Right lobe of liver (tissue), 6 donors: ENCODE results near the gene C6. TPM values are rescaled to one million over a fixed set of nuclear protein-coding genes. Genes with fewer than 3 reads are reported as not detected.
A peak's percentile ranks its signal among the peaks of the same experiment; 100 is the strongest.

Experiments used
- ATAC-seq, 4 donors: fragments of 200-7000 bp; cut with Tn5 transposase; one replicate each; pipeline ENCODE4 v1.9.1; 2020; ENCODE audit warnings: mild to moderate bottlenecking in 4 of 4, moderate library complexity in 4 of 4
- DNase-seq, 3 donors: peaks; one replicate each; pipeline ENCODE4 v3.0.0-alpha.2; 2020
- H3K27ac ChIP-seq, 3 donors: fragments of 200-600 bp; one replicate each; pipeline ENCODE4 v1.8.0; 2022
- H3K27me3 ChIP-seq, 2 donors: fragments of 200-600 bp; one replicate each; pipeline ENCODE4 v1.8.0; 2022
- H3K36me3 ChIP-seq, 4 donors: fragments of 200-600 bp; sonication (generic) in 1 of 4; one replicate each; pipeline versions ENCODE4 v1.5.1 to v1.8.0; 2017 to 2022; ENCODE audit warnings: control low read depth in 1 of 4
- H3K4me1 ChIP-seq, 4 donors: fragments of 200-600 bp; sonication (generic) in 1 of 4; one replicate each; pipeline versions ENCODE4 v1.5.1 to v1.8.0; 2017 to 2022; ENCODE audit warnings: control low read depth in 1 of 4
- H3K4me3 ChIP-seq, 3 donors: fragments of 200-600 bp; one replicate each; pipeline ENCODE4 v1.8.0; 2022
- H3K9me3 ChIP-seq, 4 donors: fragments of 200-600 bp; sonication (generic) in 1 of 4; one replicate each; pipeline versions ENCODE4 v1.5.1 to v1.8.0; 2017 to 2022; ENCODE audit warnings: control low read depth in 1 of 4
- CTCF ChIP-seq, 4 donors: fragments of 200-600 bp in 3 of 4; fragments of 450-650 bp in 1 of 4; IDR thresholded peaks; one replicate each; pipeline versions ENCODE4 v1.5.1 to v1.8.0; 2016 to 2022; ENCODE audit warnings: antibody characterized with exemption in 4 of 4, mild to moderate bottlenecking in 2 of 4
- POLR2A ChIP-seq: fragments of 450-650 bp; IDR thresholded peaks from one replicate; pipeline ENCODE4 v1.6.1; 2017; ENCODE audit warnings: antibody characterized with exemption, mild to moderate bottlenecking
- WGBS: methylation state at CpG from one replicate; pipeline ENCODE4 v1.1.6; 2018; ENCODE audit warnings: low coverage, low lambda C conversion rate; ENCODE audit not compliant: insufficient coverage; ENCODE audit errors: missing lambda C conversion rate; 5-methylcytosine and 5-hydroxymethylcytosine counted together
- intact Hi-C, 2 donors: fragments of 100-400 bp; cut with DNase I; formaldehyde crosslinking; loops; one replicate each; pipeline versions ENCODE4 v1.11.2 to v1.14.1; 2022
- total RNA-seq, 6 experiments: library from RNA; depleted of rRNA in 2 of 6; stranded (reverse); fragments of >200 nt in 2 of 6; fragmentation: NEBNext Ultra II Directional in 3 of 6; extraction: Animal tissue kit (Norgen Biotek cat#: 25700) in 3 of 6; gene quantifications; one replicate each; pipeline versions ENCODE4 v1.1.0 to v1.2.4, GENCODE V29; 2016 to 2023
- donor health status: DM: no; HTN: yes; CAD: no.
- donor health status: DM: no; HTN: no; CAD: no.
- donor health status: DM: no; HTN: no; CAD: no.
- donor health status: DM: no; HTN: yes; CAD: no.
- donor health status: DM: no; HTN: yes; CAD: no.

C6 gene
- total RNA-seq, 6 experiments from 2014 or later, result 284 to 753 (median 402) TPM

- no peak for ATAC-seq
- 67% methylated on average over 1 of the region's 8 CpGs for WGBS
- Histone ChIP-seq H3K27me3 (no peaks in the 10 kb centered on the region), H3K4me1 (no peaks in the 10 kb centered on the region), H3K27ac (no peak overlapping the region), H3K36me3 (no peaks in the 10 kb centered on the region), H3K9me3 (no peaks in the 10 kb centered on the region), H3K4me3 (no peak overlapping the region)
- intact Hi-C loops, result no loop called here
- TF ChIP-seq POLR2A (no peak), CTCF (IDR thresholded peaks at IDR 0.05) (no peak)
- no peak for DNase-seq
Measured at GRCh38 chr5:41120600-41120999, 92.7 kb downstream of the C6 start.

- 88% methylated on average over 3 of the region's 3 CpGs for WGBS
- intact Hi-C loops, result no loop called here
Measured at GRCh38 chr5:41118177-41118576, 95.2 kb downstream of the C6 start.

GRCh38 chr5:41115281-41115680, 98.1 kb downstream of the C6 start:
- ATAC-seq (no peak), DNase-seq (no peak)
- no peaks in the 10 kb centered on the region for H3K27me3 ChIP-seq
- H3K4me3 ChIP-seq, result no peak overlapping the region
- H3K27ac ChIP-seq, result no peak overlapping the region
- 94% methylated on average over 2 of the region's 2 CpGs for WGBS
- H3K4me1 ChIP-seq, result no peaks in the 10 kb centered on the region
- TF ChIP-seq POLR2A, result no peak
- no peak for TF ChIP-seq CTCF (IDR thresholded peaks at IDR 0.05)
- no peaks in the 10 kb centered on the region for H3K36me3 ChIP-seq
- intact Hi-C loops, result no loop called here
- H3K9me3 ChIP-seq, result no peaks in the 10 kb centered on the region

More at GRCh38 chr5:41118177-41118576, 95.2 kb downstream of the C6 start:
- no peaks in the 10 kb centered on the region for H3K36me3 ChIP-seq
- H3K4me1 ChIP-seq, result no peaks in the 10 kb centered on the region
- no peak for DNase-seq
- no peak overlapping the region for H3K27ac ChIP-seq
- peak; percentile 23 to 62 (median 47) for ATAC-seq
- H3K27me3 ChIP-seq, result no peaks in the 10 kb centered on the region
- TF ChIP-seq POLR2A (no peak), CTCF (IDR thresholded peaks at IDR 0.05) (peak; percentile 24 to 40 (median 30))
- no peak overlapping the region for H3K4me3 ChIP-seq
- H3K9me3 ChIP-seq, result no peaks in the 10 kb centered on the region

- intact Hi-C loops, result no loop called here
- no peak for ATAC-seq
Measured at GRCh38 chr5:41112486-41113455, 100.6 kb downstream of the C6 start.

More at GRCh38 chr5:41112486-41113455, 100.6 kb downstream of the C6 start:
- WGBS, result 79% methylated on average over 2 of the region's 2 CpGs
- TF ChIP-seq CTCF (IDR thresholded peaks at IDR 0.05), result no peak
- Histone ChIP-seq H3K27ac (no peak overlapping the region), H3K36me3 (no peaks in the 10 kb centered on the region), H3K4me3 (no peak overlapping the region), H3K4me1 (no peaks in the 10 kb centered on the region), H3K9me3 (no peaks in the 10 kb centered on the region), H3K27me3 (no peaks in the 10 kb centered on the region)
- DNase-seq, result no peak
